ENCODE data around the gene CNTNAP4. TPM values are rescaled to one million over a fixed set of nuclear protein-coding genes. Genes with fewer than 3 reads are reported as not detected.

Gene CNTNAP4
- total and polyA plus RNA-seq, 2 of the 13 experiments (the other 11 are each of a cell fraction or from before 2014, with no cell fraction given) = not detected

GRCh38 chr16:76466871-76467270 is 189.7 kb downstream of the CNTNAP4 start:
- Histone ChIP-seq H3K9me3 (ENCODE audit: low read length) (no peaks in the 10 kb centered on the region), H3K36me3 (replicated peaks in 1 of 2; ENCODE audit: control insufficient read depth in 1 of 2, insufficient read depth in 2 of 2, low read length in 2 of 2) (no peaks in the 10 kb centered on the region), H2AFZ (ENCODE audit: low read length) (no peak overlapping the region), H3K4me1 (ENCODE audit: insufficient read depth, low read length) (no peaks in the 10 kb centered on the region), H3K79me2 (ENCODE audit: insufficient read depth, low read length) (no peaks in the 10 kb centered on the region), H3K4me3 (replicated peaks in 1 of 3; ENCODE audit: insufficient read depth in 1 of 3, low read depth in 2 of 3, low read length in 3 of 3) (no peak overlapping the region), H3K4me2 (ENCODE audit: low read depth, low read length) (no peak overlapping the region), H3K9ac (ENCODE audit: insufficient read depth, low read depth, low read length) (no peak overlapping the region), H4K20me1 (ENCODE audit: insufficient read depth, low read length) (no peaks in the 10 kb centered on the region), H3K27me3 (ENCODE audit: control insufficient read depth in 1 of 2, insufficient read depth in 2 of 2, low read length in 2 of 2) (no peaks in the 10 kb centered on the region), H3K27ac (ENCODE audit: extremely low read length, insufficient read depth, low read length) (no peak overlapping the region)
- intact Hi-C loops (cut with micrococcal nuclease; ENCODE audit: unreplicated experiment) = no loop called here
- ChIA-PET CTCF (ENCODE audit: low intra/inter-chr PET ratio, low total read pairs) (no interaction called here), POLR2A (no interaction called here)
- in situ Hi-C loops (cut with HindIII; ENCODE audit: extremely low pct_ligation_motif_present, low pct_unique_long_range_greater_than_20kb) = no loop called here
- FAIRE-seq (no peak), DNase-seq (ENCODE audit: low spot score) (no peak), ATAC-seq (no peak)
- BruUV-seq (replicated peaks) = no TSS peak
- TF ChIP-seq ZFP90 (CRISPR knock-in tag; IDR thresholded peaks at IDR 0.05; ENCODE audit: borderline replicate concordance) = no peak
- TF ChIP-seq, protein P1, sequence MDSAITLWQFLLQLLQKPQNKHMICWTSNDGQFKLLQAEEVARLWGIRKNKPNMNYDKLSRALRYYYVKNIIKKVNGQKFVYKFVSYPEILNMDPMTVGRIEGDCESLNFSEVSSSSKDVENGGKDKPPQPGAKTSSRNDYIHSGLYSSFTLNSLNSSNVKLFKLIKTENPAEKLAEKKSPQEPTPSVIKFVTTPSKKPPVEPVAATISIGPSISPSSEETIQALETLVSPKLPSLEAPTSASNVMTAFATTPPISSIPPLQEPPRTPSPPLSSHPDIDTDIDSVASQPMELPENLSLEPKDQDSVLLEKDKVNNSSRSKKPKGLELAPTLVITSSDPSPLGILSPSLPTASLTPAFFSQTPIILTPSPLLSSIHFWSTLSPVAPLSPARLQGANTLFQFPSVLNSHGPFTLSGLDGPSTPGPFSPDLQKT (CRISPR knock-in tag; IDR thresholded peaks at IDR 0.05; ENCODE audit: borderline replicate concordance) = no peak
- no peak for TF ChIP-seq ETV5 (CRISPR knock-in tag; IDR thresholded peaks at IDR 0.05; ENCODE audit: borderline replicate concordance)
- TF ChIP-seq SATB2 (CRISPR knock-in tag; IDR thresholded peaks at IDR 0.05) = no peak
- no peak for TF ChIP-seq ARID3A (IDR thresholded peaks at IDR 0.05; ENCODE audit: low read depth, low read length)
- no peak for TF ChIP-seq PITX1 (CRISPR knock-in tag; IDR thresholded peaks at IDR 0.05)
- TF ChIP-seq SRSF1 (optimal IDR thresholded peaks at IDR 0.05; ENCODE audit: low read depth, low read length) = no peak
- TF ChIP-seq, protein P2, sequence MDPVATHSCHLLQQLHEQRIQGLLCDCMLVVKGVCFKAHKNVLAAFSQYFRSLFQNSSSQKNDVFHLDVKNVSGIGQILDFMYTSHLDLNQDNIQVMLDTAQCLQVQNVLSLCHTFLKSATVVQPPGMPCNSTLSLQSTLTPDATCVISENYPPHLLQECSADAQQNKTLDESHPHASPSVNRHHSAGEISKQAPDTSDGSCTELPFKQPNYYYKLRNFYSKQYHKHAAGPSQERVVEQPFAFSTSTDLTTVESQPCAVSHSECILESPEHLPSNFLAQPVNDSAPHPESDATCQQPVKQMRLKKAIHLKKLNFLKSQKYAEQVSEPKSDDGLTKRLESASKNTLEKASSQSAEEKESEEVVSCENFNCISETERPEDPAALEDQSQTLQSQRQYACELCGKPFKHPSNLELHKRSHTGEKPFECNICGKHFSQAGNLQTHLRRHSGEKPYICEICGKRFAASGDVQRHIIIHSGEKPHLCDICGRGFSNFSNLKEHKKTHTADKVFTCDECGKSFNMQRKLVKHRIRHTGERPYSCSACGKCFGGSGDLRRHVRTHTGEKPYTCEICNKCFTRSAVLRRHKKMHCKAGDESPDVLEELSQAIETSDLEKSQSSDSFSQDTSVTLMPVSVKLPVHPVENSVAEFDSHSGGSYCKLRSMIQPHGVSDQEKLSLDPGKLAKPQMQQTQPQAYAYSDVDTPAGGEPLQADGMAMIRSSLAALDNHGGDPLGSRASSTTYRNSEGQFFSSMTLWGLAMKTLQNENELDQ (CRISPR knock-in tag; IDR thresholded peaks at IDR 0.05; ENCODE audit: borderline replicate concordance) = no peak
- no peak for TF ChIP-seq ZNF816 (CRISPR knock-in tag; IDR thresholded peaks at IDR 0.05; ENCODE audit: borderline replicate concordance)
- no peak for TF ChIP-seq ADNP (CRISPR knock-in tag; IDR thresholded peaks at IDR 0.05)
- no peak for TF ChIP-seq TFE3 (CRISPR knock-in tag; IDR thresholded peaks at IDR 0.05)
- no peak for TF ChIP-seq ZNF652 (CRISPR knock-in tag; IDR thresholded peaks at IDR 0.05; ENCODE audit: borderline replicate concordance, low read depth)
- no peak for TF ChIP-seq MTF2 (CRISPR knock-in tag; IDR thresholded peaks at IDR 0.05; ENCODE audit: borderline replicate concordance)
- TF ChIP-seq, protein P3, sequence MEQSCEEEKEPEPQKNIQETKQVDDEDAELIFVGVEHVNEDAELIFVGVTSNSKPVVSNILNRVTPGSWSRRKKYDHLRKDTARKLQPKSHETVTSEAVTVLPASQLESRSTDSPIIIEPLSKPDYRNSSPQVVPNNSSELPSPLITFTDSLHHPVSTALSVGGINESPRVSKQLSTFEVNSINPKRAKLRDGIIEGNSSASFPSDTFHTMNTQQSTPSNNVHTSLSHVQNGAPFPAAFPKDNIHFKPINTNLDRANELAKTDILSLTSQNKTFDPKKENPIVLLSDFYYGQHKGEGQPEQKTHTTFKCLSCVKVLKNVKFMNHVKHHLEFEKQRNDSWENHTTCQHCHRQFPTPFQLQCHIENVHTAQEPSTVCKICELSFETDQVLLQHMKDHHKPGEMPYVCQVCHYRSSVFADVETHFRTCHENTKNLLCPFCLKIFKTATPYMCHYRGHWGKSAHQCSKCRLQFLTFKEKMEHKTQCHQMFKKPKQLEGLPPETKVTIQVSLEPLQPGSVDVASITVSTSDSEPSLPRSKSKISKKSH (CRISPR knock-in tag; IDR thresholded peaks at IDR 0.05; ENCODE audit: borderline replicate concordance) = no peak
- TF ChIP-seq NRL (CRISPR knock-in tag; IDR thresholded peaks at IDR 0.05; ENCODE audit: borderline replicate concordance) = no peak
- TF ChIP-seq TAF15 (IDR thresholded peaks at IDR 0.05; ENCODE audit: low read depth, low read length, poor library complexity, severe bottlenecking) = no peak

Data from HepG2 (cell line).